Nephron progenitor cell (in vitro differentiated cells): ENCODE results near the gene GRK3.

Experiments
- DNase-seq: peaks from one replicate; pipeline ENCODE4 v3.0.0; 2021
- H3K27ac Mint-ChIP-seq: 2 replicates; pipeline ENCODE4 v1.8.0; 2021; ENCODE audit warnings: mild to moderate bottlenecking, moderate library complexity, mixed read lengths
- H3K27me3 Mint-ChIP-seq: 2 replicates; pipeline ENCODE4 v1.8.0; 2021; ENCODE audit warnings: mild to moderate bottlenecking, low read depth, mixed read lengths; ENCODE audit not compliant: poor library complexity
- H3K36me3 Mint-ChIP-seq: 2 replicates; pipeline ENCODE4 v1.8.0; 2021; ENCODE audit warnings: low read depth, mixed read lengths
- H3K4me1 Mint-ChIP-seq: 2 replicates; pipeline ENCODE4 v1.8.0; 2021; ENCODE audit warnings: mixed read lengths
- H3K4me3 Mint-ChIP-seq: 2 replicates; pipeline ENCODE4 v1.8.0; 2021; ENCODE audit warnings: mild to moderate bottlenecking, moderate library complexity, mixed read lengths
- H3K9me3 Mint-ChIP-seq: 2 replicates; pipeline ENCODE4 v1.8.0; 2021; ENCODE audit warnings: mild to moderate bottlenecking, moderate library complexity, mixed read lengths
- CTCF ChIP-seq: fragments of 200-600 bp; sonication (generic); IDR thresholded peaks from 2 replicates; pipeline ENCODE4 v1.5.0; 2021; ENCODE audit warnings: antibody characterized with exemption

Gene GRK3

GRCh38 chr22:25534724-25535123, 29.8 kb upstream of the GRK3 start:
- Mint-ChIP-seq H3K27me3 (peaks cover 11% of the 10 kb centered on the region), H3K4me1 (no peaks in the 10 kb centered on the region), H3K27ac (no peak overlapping the region), H3K36me3 (peaks cover 46% of the 10 kb centered on the region), H3K4me3 (no peak overlapping the region), H3K9me3 (peaks cover 24% of the 10 kb centered on the region)
- no peak for DNase-seq
- TF ChIP-seq CTCF, result no peak

- Mint-ChIP-seq H3K9me3 (peaks cover 20% of the 10 kb centered on the region), H3K36me3 (peaks cover 38% of the 10 kb centered on the region), H3K27ac (peak overlapping the region; percentile 29), H3K27me3 (peaks cover 12% of the 10 kb centered on the region), H3K4me1 (no peaks in the 10 kb centered on the region), H3K4me3 (no peak overlapping the region)
- DNase-seq, result no peak
- TF ChIP-seq CTCF, result no peak
Observed at GRCh38 chr22:25536589-25536988, 27.9 kb upstream of the GRK3 start.

GRCh38 chr22:25540166-25540907, 24.1 kb upstream of the GRK3 start:
- Mint-ChIP-seq H3K27ac (peak overlapping the region; percentile 9), H3K36me3 (peaks cover 19% of the 10 kb centered on the region), H3K9me3 (peaks cover 7% of the 10 kb centered on the region), H3K4me3 (no peak overlapping the region), H3K4me1 (peaks cover 22% of the 10 kb centered on the region), H3K27me3 (peaks cover 10% of the 10 kb centered on the region)
- TF ChIP-seq CTCF, result no peak
- no peak for DNase-seq

GRCh38 chr22:25540908-25541660, 23.4 kb upstream of the GRK3 start:
- no peak for TF ChIP-seq CTCF
- no peak for DNase-seq
- no peak overlapping the region for H3K27ac Mint-ChIP-seq
- H3K27me3 Mint-ChIP-seq, result peaks cover 10% of the 10 kb centered on the region
- peaks cover 7% of the 10 kb centered on the region for H3K9me3 Mint-ChIP-seq
- H3K4me1 Mint-ChIP-seq, result peaks cover 29% of the 10 kb centered on the region
- H3K4me3 Mint-ChIP-seq, result no peak overlapping the region
- peaks cover 17% of the 10 kb centered on the region for H3K36me3 Mint-ChIP-seq

GRCh38 chr22:25542191-25542590, 22.3 kb upstream of the GRK3 start:
- TF ChIP-seq CTCF, result no peak
- peaks cover 6% of the 10 kb centered on the region for H3K27me3 Mint-ChIP-seq
- peaks cover 12% of the 10 kb centered on the region for H3K36me3 Mint-ChIP-seq
- H3K27ac Mint-ChIP-seq, result peak overlapping the region; percentile 60
- no peak for DNase-seq
- H3K4me3 Mint-ChIP-seq, result no peak overlapping the region
- H3K9me3 Mint-ChIP-seq, result peaks cover 7% of the 10 kb centered on the region
- peaks cover 34% of the 10 kb centered on the region for H3K4me1 Mint-ChIP-seq
